ENCODE data around the gene OR51B5. TPM values are rescaled to one million over a fixed set of nuclear protein-coding genes. Genes with fewer than 3 reads are reported as not detected.
"Not testable (repeated sequence)": the region's sequence is repeated elsewhere in the genome, so short reads cannot be mapped to it uniquely, and the experiment has no call there.

The OR51B5 gene
- total RNA-seq, 4 donors from 2014 or later = not detected

GRCh38 chr11:5351208-5351607 lies 7.9 kb upstream of the OR51B5 start, which contains the start of gene OR51B6:
OR51B6 (plus strand) TSS chr11:5351508; CDS start chr11:5351508, 0 bp downstream.
- no peak within 1 kb of the TSS for H3K4me3 ChIP-seq
- intact Hi-C loops (cut with DNase I) = no loop called here
- H3K36me3 ChIP-seq = no peaks in the 10 kb centered on the region
- 68% methylated on average over 1 of the region's 1 CpG for WGBS
- no peak for DNase-seq (ENCODE audit: extremely low spot score)
- H3K27me3 ChIP-seq = no peaks in the 10 kb centered on the region
- H3K27ac ChIP-seq (replicated peaks in 1 of 4) = no peak within 1 kb of the TSS
- TF ChIP-seq EP300 (IDR thresholded peaks at IDR 0.05) (no peak), POLR2A (IDR thresholded peaks at IDR 0.05; ENCODE audit: low read depth) (no peak), CTCF (IDR thresholded peaks at IDR 0.05) (no peak), POLR2AphosphoS5 (IDR thresholded peaks at IDR 0.05) (no peak)
- no peaks in the 10 kb centered on the region for H3K4me1 ChIP-seq
- H3K9me3 ChIP-seq = no peaks in the 10 kb centered on the region

DNA sequence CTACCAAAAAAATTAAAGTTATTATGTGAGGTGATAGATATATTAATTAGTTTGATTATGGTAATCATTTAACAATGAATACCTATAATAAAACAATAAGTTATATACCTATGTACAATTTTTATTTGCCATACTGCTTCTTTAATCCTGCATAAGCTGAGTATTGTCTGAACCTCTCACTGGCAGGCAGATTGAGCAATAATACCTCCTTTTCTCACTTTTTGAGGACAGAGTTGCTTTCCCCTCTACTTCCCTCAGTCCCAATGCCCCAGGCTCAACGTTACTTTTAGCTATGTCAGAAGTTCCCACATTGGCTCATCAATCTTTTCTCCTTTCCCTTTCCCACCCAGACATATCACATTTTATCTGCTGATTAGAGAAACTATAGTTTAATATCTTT lies 6.2 kb upstream of the OR51B5 start:
- H3K4me1 ChIP-seq = no peaks in the 10 kb centered on the region
- no peak for TF ChIP-seq POLR2A (IDR thresholded peaks at IDR 0.05; ENCODE audit: low read depth)
- TF ChIP-seq CTCF (IDR thresholded peaks at IDR 0.05) = no peak
- TF ChIP-seq EP300 (IDR thresholded peaks at IDR 0.05) = no peak
- no peak for TF ChIP-seq POLR2AphosphoS5 (IDR thresholded peaks at IDR 0.05)
- 21% methylated on average over 1 of the region's 1 CpG for WGBS

DNA sequence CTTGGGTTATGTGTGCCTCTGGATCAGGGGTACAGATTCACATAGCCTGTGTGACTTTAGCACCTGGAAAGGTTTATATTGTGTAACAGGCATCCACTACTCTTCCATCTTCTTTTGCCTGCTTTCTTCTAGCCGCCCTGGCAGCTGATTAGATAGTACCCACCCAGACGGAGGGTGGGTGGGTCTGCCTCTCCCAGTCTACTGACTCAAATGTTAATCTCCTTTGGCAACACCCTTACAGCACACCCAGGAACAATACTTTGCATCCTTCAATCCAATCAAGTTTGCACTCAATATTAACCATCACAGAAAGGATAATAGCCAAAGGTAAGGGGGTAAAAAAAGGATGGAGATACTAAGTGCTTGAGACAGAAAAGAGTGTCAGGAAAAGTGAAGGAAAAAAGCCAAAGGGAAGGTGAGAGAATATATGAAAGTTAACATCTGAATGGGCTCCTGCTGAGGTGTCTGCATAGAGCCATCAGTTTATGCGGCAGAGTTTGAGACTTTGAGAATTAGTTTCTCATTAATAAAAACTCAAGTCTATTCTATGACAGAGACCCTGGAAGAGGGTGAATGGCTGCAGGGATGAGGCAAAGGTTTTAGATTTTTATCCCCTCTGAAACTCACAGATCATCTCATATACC lies 5.3 kb upstream of the OR51B5 start:
- intact Hi-C loops (cut with DNase I) = no loop called here
- no peaks in the 10 kb centered on the region for H3K27me3 ChIP-seq
- H3K36me3 ChIP-seq = no peaks in the 10 kb centered on the region
- H3K27ac ChIP-seq (replicated peaks in 1 of 4) = no peak overlapping the region
- H3K4me1 ChIP-seq = no peaks in the 10 kb centered on the region
- DNase-seq (ENCODE audit: extremely low spot score) = no peak
- 39% methylated on average over 3 of the region's 3 CpGs for WGBS
- no peak overlapping the region for H3K4me3 ChIP-seq
- H3K9me3 ChIP-seq = no peaks in the 10 kb centered on the region
- no peak for TF ChIP-seq POLR2A (IDR thresholded peaks at IDR 0.05; ENCODE audit: low read depth)

More for the DNA sequence above, 6.2 kb upstream of the OR51B5 start:
- H3K4me3 ChIP-seq = no peak overlapping the region
- intact Hi-C loops (cut with DNase I) = no loop called here
- no peaks in the 10 kb centered on the region for H3K9me3 ChIP-seq
- no peak for DNase-seq (ENCODE audit: extremely low spot score)
- H3K27me3 ChIP-seq = no peaks in the 10 kb centered on the region
- H3K36me3 ChIP-seq = no peaks in the 10 kb centered on the region
- H3K27ac ChIP-seq (replicated peaks in 1 of 4) = no peak overlapping the region

- H3K27me3 ChIP-seq = no peaks in the 10 kb centered on the region
- no peak overlapping the region for H3K27ac ChIP-seq (replicated peaks in 1 of 4)
- DNase-seq (ENCODE audit: extremely low spot score) = no peak
- no peak for TF ChIP-seq POLR2A (IDR thresholded peaks at IDR 0.05; ENCODE audit: low read depth)
- no peak for TF ChIP-seq CTCF (IDR thresholded peaks at IDR 0.05)
- no peak for TF ChIP-seq POLR2AphosphoS5 (IDR thresholded peaks at IDR 0.05)
- TF ChIP-seq EP300 (IDR thresholded peaks at IDR 0.05) = no peak
- WGBS = 65% methylated on average over 3 of the region's 3 CpGs
- no peaks in the 10 kb centered on the region for H3K9me3 ChIP-seq
- no peaks in the 10 kb centered on the region for H3K36me3 ChIP-seq
- intact Hi-C loops (cut with DNase I) = no loop called here
- no peak overlapping the region for H3K4me3 ChIP-seq
- H3K4me1 ChIP-seq = no peaks in the 10 kb centered on the region
These were observed 2.5 kb upstream of the OR51B5 start for GRCh38 chr11:5345831-5346230.

- Histone ChIP-seq H3K4me1 (no peaks in the 10 kb centered on the region), H3K36me3 (no peaks in the 10 kb centered on the region), H3K27me3 (no peaks in the 10 kb centered on the region), H3K9me3 (no peaks in the 10 kb centered on the region), H3K4me3 (no peak overlapping the region), H3K27ac (replicated peaks in 1 of 4) (no peak overlapping the region)
- DNase-seq (ENCODE audit: extremely low spot score) = no peak
- no peak for TF ChIP-seq POLR2AphosphoS5 (IDR thresholded peaks at IDR 0.05)
- TF ChIP-seq POLR2A (IDR thresholded peaks at IDR 0.05; ENCODE audit: low read depth) = no peak
- no peak for TF ChIP-seq CTCF (IDR thresholded peaks at IDR 0.05)
- no peak for TF ChIP-seq EP300 (IDR thresholded peaks at IDR 0.05)
- 88% methylated on average over 1 of the region's 1 CpG for WGBS
- intact Hi-C loops (cut with DNase I) = no loop called here
These were observed 3.5 kb downstream of the OR51B5 start for GRCh38 chr11:5339771-5340322.

DNA sequence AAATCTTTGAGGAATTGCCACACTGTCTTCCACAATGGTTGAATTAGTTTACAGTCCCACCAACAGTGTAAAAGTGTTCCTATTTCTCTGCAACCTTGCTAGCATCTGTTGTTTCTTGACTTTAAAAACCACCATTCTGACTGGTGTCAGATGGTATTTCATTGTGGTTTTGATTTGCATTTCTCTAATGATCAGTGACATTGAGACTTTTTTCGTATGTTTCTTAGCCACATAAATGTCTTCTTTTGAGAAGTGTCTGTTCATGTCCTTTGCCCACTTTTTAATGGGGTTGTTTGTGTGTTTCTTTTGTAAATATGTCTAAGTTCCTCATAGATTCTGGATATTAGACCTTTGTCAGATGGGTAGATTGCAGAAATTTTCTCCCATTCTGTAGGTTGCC lies 6.1 kb downstream of the OR51B5 start:
- H3K9me3 ChIP-seq; H3K4me3 ChIP-seq; H3K27ac ChIP-seq (replicated peaks in 1 of 4); H3K27me3 ChIP-seq; H3K36me3 ChIP-seq; H3K4me1 ChIP-seq; intact Hi-C loops (cut with DNase I); DNase-seq (ENCODE audit: extremely low spot score): not testable (repeated sequence)
- WGBS = 77% methylated on average over 1 of the region's 1 CpG
